HG03196 (cell line): ENCODE data around the gene KCNH8.

Source experiments
- ATAC-seq: cut with Tn5 transposase; IDR thresholded peaks from one replicate; pipeline ENCODE4 v1.9.1; 2021; ENCODE audit not compliant: unreplicated experiment

KCNH8 gene

DNA sequence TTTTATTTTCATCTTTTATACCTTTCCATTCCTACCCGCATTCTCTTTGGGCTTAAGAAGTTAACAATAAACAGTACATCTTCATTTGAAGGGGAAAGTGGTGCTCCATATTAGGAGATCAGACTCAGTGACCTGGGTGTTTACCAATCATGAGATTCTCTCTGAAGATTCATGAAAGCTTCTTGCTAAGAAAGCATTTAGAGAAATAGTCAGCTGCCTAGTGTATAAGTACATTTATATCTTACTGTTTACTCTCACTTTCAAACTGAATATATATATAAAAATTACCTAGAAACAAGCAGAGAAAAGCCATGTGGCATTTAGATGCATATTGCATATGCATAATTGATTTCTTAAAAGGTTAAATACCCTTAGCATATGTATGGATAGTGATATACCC is 100.5 kb downstream of the KCNH8 start:
- ATAC-seq: no peak

DNA sequence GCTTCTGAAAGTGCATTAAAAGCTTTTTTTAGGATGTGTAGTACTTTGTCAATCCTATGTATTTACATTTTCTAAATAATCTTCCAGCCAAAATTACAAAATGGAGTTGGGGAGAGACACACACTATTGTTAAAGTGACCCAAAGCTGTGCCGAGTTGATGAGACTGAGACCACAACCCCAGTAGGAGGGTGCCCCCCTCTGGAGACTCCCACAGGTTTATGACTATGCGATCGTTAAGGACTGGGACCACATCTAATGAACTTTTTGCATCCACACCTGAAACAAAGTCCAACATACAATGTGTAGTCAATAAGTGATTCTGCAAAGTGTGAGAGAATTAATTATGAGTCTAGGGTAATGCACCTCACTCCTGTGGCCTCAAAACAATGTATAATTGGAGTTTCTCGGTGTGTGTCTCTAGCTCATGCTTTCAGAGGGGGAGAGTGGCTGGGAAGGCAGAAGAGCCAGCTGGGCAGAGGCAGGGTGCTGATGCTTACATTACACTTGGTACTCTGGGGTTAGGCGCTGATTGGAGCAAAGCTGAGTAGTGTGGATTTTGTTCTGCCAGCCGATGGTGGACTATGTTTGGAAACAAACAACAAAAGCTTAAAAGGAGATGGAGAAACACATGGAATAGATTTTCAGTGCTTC is 102.8 kb downstream of the KCNH8 start:
- no peak for ATAC-seq

DNA sequence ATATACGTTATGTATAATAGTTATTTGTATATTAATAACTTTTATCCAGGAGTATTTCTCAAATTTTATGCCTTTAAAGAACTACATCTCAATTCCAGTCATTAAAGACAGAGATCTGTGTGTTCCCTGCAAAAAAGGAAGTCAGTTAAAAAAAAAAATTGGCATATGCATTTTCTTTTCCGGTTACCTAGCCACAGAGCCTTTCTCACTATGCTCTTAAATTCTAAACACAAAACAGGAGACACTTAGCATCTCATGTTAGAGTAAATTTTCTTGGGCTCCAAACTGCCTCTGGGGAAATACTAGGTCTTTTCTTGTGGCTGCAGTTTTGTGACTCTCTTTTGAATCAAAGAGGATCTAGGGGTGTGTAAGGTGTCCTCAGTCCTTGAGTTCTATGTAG is 105.9 kb downstream of the KCNH8 start:
- no peak for ATAC-seq

GRCh38 chr3:19254784-19255338 is 106.6 kb downstream of the KCNH8 start:
- ATAC-seq: no peak

- ATAC-seq: no peak
Observed at GRCh38 chr3:19256313-19256712, 108.0 kb downstream of the KCNH8 start.

DNA sequence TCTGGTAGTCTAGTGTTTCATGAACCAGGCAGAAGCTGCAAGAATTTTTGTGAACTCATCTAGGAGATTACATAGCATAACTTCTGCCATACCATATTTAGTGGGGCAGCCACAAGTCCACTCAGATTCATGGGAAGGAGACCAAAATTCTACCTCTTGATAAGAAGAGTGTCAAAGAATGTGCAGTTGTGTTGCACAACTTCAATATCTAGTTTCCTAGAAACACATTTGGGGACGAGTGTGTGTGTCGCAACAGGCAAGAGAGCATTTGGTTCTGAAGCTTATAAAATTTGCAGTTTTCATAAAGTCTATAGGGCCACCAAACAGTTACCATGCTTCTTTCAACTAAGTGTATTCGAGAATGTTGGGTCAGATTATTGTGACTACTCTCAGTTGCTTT is 115.3 kb downstream of the KCNH8 start:
- no peak for ATAC-seq

DNA sequence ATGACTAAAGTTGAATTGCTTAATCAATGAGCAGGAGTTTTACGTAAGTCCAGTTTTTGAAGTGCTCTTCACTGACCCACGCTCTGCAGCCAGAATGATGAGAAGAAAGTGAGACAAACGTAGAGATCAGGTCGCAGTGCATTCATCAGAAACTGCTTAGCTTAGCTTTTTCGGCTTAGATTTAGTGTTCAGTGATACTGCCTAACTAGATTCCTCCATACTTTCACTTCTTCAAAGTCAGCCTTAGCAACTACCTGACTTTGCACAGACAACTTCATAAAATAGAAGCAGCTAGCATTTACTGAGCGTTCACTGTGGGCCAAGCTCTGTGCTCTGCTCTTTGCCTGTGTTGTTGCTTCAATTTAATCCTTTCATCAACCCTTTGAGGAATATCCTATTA is 116.1 kb downstream of the KCNH8 start:
- no peak for ATAC-seq

- ATAC-seq: no peak
Observed at GRCh38 chr3:19267040-19267439, 118.7 kb downstream of the KCNH8 start.

GRCh38 chr3:19270481-19270880 is 122.2 kb downstream of the KCNH8 start:
- no peak for ATAC-seq

DNA sequence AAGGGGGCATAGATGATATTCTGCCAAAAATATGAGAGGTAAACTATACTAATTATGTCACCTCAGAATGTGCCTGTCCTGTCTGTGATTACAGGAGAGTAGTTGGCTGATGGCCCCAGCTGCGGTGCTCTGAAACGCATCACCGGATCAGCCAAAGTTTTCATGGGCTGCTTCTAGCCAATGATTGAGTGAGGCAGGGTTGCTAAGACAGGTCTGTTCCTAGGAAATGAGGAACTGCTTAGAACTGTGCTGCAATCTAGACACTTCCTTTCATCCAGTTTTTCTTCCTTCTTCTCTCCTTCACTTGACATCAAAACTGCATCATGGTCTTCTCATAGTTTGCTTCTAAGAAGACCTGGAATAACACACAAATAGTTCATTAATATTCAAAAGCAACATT is 124.0 kb downstream of the KCNH8 start:
- no peak for ATAC-seq

DNA sequence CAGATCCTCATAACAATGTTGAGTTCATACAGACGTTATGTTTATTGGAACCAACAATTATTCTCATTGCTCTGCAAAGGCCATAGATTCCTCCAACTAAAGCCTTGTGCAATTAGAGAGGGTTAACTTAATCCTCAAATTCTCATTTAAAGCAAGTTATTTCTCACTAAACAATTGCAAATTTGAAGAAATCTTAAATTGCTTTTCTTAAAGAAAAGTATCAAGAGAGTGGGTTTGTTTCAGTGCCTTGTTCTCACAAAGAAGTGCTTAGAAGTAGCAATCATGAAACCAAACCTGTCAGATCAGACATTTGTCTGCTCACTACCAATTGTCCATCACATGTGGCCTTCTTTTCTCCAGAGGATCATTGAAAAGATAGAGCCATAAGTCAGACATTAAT is 124.8 kb downstream of the KCNH8 start:
- ATAC-seq: no peak

GRCh38 chr3:19274576-19274975 is 126.3 kb downstream of the KCNH8 start:
- no peak for ATAC-seq

GRCh38 chr3:19284974-19285373 is 136.7 kb downstream of the KCNH8 start:
- ATAC-seq: no peak

DNA sequence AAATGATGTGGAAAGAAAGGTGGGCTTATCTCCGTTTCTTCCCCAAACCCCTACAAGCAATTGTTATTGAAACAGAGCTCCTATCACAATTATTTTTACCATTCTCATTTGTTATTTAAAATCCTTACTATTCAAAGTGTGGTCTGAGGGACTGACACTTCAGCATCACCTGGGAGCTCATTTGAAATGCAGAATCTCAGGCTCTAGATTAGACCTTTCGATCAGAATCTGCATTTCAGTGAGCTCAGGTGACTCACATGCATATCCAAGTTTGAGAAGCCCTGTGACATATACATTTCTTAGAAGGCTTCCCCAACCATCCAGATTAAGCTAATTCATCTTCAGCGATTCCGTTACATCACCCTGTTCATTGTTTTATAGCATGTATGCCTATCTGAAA is 145.0 kb downstream of the KCNH8 start:
- ATAC-seq: no peak

DNA sequence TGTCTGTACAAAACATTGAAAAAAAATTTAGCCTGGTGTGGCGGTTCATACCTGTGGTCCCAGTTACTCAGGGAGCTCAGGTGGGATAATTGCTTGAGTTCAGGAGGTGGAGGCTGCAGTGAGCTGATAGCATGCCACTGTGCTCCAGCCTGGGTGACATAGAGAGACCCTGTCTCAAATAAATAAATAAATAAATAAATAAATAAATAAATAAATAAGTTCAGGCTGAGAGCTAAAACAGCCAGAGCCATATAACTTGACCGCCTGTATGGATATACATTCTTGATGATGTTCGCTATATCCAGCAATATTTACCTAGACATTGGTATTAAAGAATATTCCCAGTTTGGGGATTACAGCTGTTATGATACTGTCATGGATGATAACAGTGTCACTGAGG is 146.9 kb downstream of the KCNH8 start:
- ATAC-seq: no peak

GRCh38 chr3:19331931-19332330 is 183.6 kb downstream of the KCNH8 start:
- no peak for ATAC-seq

GRCh38 chr3:19334120-19334519 is 185.8 kb downstream of the KCNH8 start:
- ATAC-seq: no peak

DNA sequence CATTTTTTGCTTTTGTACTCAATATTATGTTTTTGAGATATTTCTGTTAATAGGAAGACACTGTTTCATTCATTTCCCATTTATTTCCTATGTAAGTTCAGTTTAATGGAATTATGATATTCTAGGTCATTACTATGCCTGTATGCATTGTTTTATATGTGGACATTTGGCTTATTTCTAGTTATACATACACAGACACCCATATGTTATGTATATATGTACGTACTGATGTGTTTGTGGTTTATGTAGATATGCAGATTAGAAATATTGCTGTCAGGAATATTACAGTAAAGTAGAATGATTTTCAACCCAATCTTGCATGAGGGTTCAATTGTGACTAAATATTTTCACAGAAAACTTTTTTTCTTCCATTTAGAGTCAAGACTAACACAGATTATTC is 190.5 kb downstream of the KCNH8 start:
- ATAC-seq: no peak

DNA sequence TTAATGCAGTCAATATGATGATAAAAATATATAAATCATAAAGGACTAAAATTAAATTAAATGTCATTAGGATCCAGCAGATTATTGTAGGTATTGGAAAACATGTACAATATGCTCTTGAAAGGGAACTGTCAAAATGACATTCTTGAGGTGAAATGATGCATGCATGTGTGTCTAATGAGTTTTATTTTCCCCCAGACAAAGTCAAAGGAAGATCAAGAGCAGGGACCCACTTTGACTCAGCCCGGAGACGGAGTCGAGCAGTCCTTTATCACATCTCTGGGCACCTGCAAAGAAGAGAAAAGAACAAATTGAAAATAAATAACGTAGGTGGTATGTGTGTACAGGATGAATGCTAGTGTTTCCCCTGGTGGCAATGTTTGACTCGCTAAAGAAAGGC is 194.1 kb downstream of the KCNH8 start:
- no peak for ATAC-seq

- ATAC-seq: no peak
Observed at GRCh38 chr3:19346759-19347158, 198.4 kb downstream of the KCNH8 start.

DNA sequence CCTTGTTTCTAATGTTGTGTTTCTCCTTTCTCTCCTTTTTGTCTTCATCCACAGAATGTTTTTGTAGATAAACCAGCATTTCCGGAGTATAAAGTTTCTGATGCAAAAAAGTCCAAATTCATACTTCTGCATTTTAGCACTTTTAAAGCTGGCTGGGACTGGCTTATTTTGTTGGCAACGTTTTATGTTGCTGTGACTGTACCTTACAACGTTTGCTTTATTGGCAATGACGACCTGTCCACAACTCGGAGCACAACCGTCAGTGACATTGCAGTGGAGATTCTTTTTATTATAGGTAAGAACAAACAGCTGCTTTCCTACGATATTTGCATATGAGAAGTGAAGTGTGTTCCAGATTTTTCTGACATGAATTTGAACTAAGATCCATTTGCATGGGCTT is 199.4 kb downstream of the KCNH8 start:
- no peak for ATAC-seq

GRCh38 chr3:19348500-19348899 is 200.2 kb downstream of the KCNH8 start:
- ATAC-seq: no peak

GRCh38 chr3:19348941-19349564 is 200.7 kb downstream of the KCNH8 start:
- no peak for ATAC-seq
